HepG2 (cell line): ENCODE measurements around the gene NKIRAS1. TPM values are rescaled to one million over a fixed set of nuclear protein-coding genes. Genes with fewer than 3 reads are reported as not detected.

ENCODE experiments used
- ATAC-seq: fragments of 200-7000 bp; cut with Tn5 transposase; 3 replicates; pipeline ENCODE4 v1.9.1; 2020; ENCODE audit warnings: mild to moderate bottlenecking, moderate library complexity
- Bru-seq: library from RNA; stranded (reverse); fragments of 400-500 nt; gene quantifications from one replicate; lab custom pipeline; 2021; lab: Mats Ljungman, UMichigan
- BruChase-seq, 2 experiments: library from RNA; stranded (reverse); fragments of 400-500 nt; gene quantifications; one replicate each; lab custom pipeline; 2021; lab: Mats Ljungman, UMichigan
- BruUV-seq: library from RNA; stranded (reverse); fragments of 400-500 nt; replicated peaks from 2 replicates; lab custom pipeline; 2021; lab: Mats Ljungman, UMichigan
- CTCF ChIA-PET: fragments of 300-600 bp; formaldehyde crosslinking; extraction: SDS; loops from one replicate; lab custom pipeline; 2021; ENCODE audit warnings: low total read pairs, inconsistent platforms, low intra/inter-chr PET ratio; lab: Yijun Ruan, JAX
- POLR2A ChIA-PET: fragments of 350-600 bp; sonication (Branson Sonifier 250); formaldehyde crosslinking; loops from one replicate; lab custom pipeline; 2020; ENCODE audit warnings: antibody characterized with exemption, inconsistent platforms; lab: Yijun Ruan, JAX
- DNase-seq: peaks from one replicate; pipeline ENCODE4 v3.0.0-alpha.2; 2015; ENCODE audit warnings: low spot score
- FAIRE-seq: peaks from 3 replicates; lab custom pipeline; 2011; peaks lifted over from hg19 to GRCh38; lab: Jason Lieb, UNC
- H2AFZ ChIP-seq: one replicate; pipeline ENCODE4 v1.6.1; 2011; ENCODE audit warnings: low read length, inconsistent platforms
- H3K27ac ChIP-seq: fragments of 300-600 bp; 3 replicates; pipeline ENCODE4 v1.8.0; 2011; ENCODE audit warnings: mixed run types, mild to moderate bottlenecking, mixed read lengths, low read length, inconsistent platforms; ENCODE audit not compliant: insufficient read depth; ENCODE audit errors: extremely low read length
- H3K27me3 ChIP-seq, 2 experiments: fragments of 200-600 bp in 1 of 2; 2 replicates in 1 of 2; 3 replicates in 1 of 2; pipeline versions ENCODE4 v1.6.0 to v1.8.0; 2011; ENCODE audit warnings: low read length in 2 of 2, mild to moderate bottlenecking in 2 of 2, moderate library complexity in 2 of 2, inconsistent platforms in 1 of 2; ENCODE audit not compliant: insufficient read depth in 2 of 2, control insufficient read depth in 1 of 2
- H3K36me3 ChIP-seq, 2 experiments: fragments of 200-600 bp in 1 of 2; replicated peaks in 1 of 2; 2 replicates in 1 of 2; 3 replicates in 1 of 2; pipeline versions ENCODE4 v1.5.1 to v1.8.0; 2011; ENCODE audit warnings: low read length in 2 of 2, inconsistent platforms in 1 of 2; ENCODE audit not compliant: insufficient read depth in 2 of 2, control insufficient read depth in 1 of 2
- H3K4me1 ChIP-seq: 2 replicates; pipeline ENCODE4 v1.5.1; 2012; ENCODE audit warnings: low read length, inconsistent platforms; ENCODE audit not compliant: insufficient read depth
- H3K4me2 ChIP-seq: 2 replicates; pipeline ENCODE4 v1.6.0; 2011; ENCODE audit warnings: low read depth, low read length, inconsistent platforms
- H3K4me3 ChIP-seq, 3 experiments: fragments of 200-600 bp in 1 of 3; sonication (generic), shearing (Covaris generic) in 1 of 3; replicated peaks in 1 of 3; 2 replicates each; pipeline ENCODE4 v1.5.1; 2011 to 2016; ENCODE audit warnings: low read length in 3 of 3, inconsistent platforms in 2 of 3, low read depth in 2 of 3, mild to moderate bottlenecking in 2 of 3, control low read depth in 1 of 3, mixed read lengths in 1 of 3; ENCODE audit not compliant: insufficient read depth in 1 of 3
- H3K79me2 ChIP-seq: one replicate; pipeline ENCODE4 v1.6.1; 2011; ENCODE audit warnings: low read length, inconsistent platforms; ENCODE audit not compliant: insufficient read depth
- H3K9ac ChIP-seq: 2 replicates; pipeline ENCODE4 v1.6.0; 2011; ENCODE audit warnings: mild to moderate bottlenecking, low read depth, low read length, inconsistent platforms; ENCODE audit not compliant: insufficient read depth
- H3K9me3 ChIP-seq: 2 replicates; pipeline ENCODE4 v1.5.1; 2012; ENCODE audit warnings: mild to moderate bottlenecking, low read length
- H4K20me1 ChIP-seq: 2 replicates; pipeline ENCODE4 v1.6.0; 2011; ENCODE audit warnings: inconsistent platforms, mild to moderate bottlenecking, low read length, moderate library complexity; ENCODE audit not compliant: insufficient read depth
- MAFG ChIP-seq: sonication (generic); formaldehyde crosslinking; IDR thresholded peaks from 2 replicates; pipeline ENCODE4 v1.5.1; 2020; ENCODE audit warnings: mild to moderate bottlenecking, missing genetic modification reagents
- MEIS1 ChIP-seq: sonication (generic); formaldehyde crosslinking; IDR thresholded peaks from 2 replicates; pipeline ENCODE4 v1.9.0; 2021; ENCODE audit warnings: mild to moderate bottlenecking, missing genetic modification reagents, moderate library complexity, borderline replicate concordance
- NFYC ChIP-seq: IDR thresholded peaks from 2 replicates; pipeline ENCODE4 v1.6.1; 2016; ENCODE audit warnings: missing genetic modification reagents, missing compliant biosample characterization
- NR1H2 ChIP-seq: sonication (generic); formaldehyde crosslinking; IDR thresholded peaks from 2 replicates; pipeline ENCODE4 v1.8.1; 2022; ENCODE audit warnings: low read depth, missing genetic modification reagents, borderline replicate concordance
- PITX1 ChIP-seq: sonication (generic); formaldehyde crosslinking; IDR thresholded peaks from 2 replicates; pipeline ENCODE4 v1.5.1; 2020; ENCODE audit warnings: mild to moderate bottlenecking, missing genetic modification reagents
- RARG ChIP-seq: sonication (generic); formaldehyde crosslinking; IDR thresholded peaks from 2 replicates; pipeline ENCODE4 v1.4.0; 2020; ENCODE audit warnings: low read depth, mild to moderate bottlenecking, missing genetic modification reagents
- TBP ChIP-seq: sonication (generic); formaldehyde crosslinking; IDR thresholded peaks from 2 replicates; pipeline ENCODE4 v1.5.0; 2020; ENCODE audit warnings: missing genetic modification reagents
- ZC3H13 ChIP-seq: sonication (generic); formaldehyde crosslinking; IDR thresholded peaks from 2 replicates; pipeline ENCODE4 v1.8.1; 2023; ENCODE audit warnings: mild to moderate bottlenecking, missing genetic modification reagents, moderate library complexity
- ZNF552 ChIP-seq: sonication (generic); formaldehyde crosslinking; IDR thresholded peaks from 2 replicates; pipeline ENCODE4 v1.9.0; 2022; ENCODE audit warnings: missing genetic modification reagents, mild to moderate bottlenecking, borderline replicate concordance
- ZNF790 ChIP-seq: sonication (generic); formaldehyde crosslinking; IDR thresholded peaks from 2 replicates; pipeline ENCODE4 v1.8.0; 2022; ENCODE audit warnings: missing genetic modification reagents, mild to moderate bottlenecking, borderline replicate concordance
- WGBS: methylation state at CpG from one replicate; pipeline ENCODE4 v1.1.6; 2017; ENCODE audit warnings: low lambda C conversion rate; 5-methylcytosine and 5-hydroxymethylcytosine counted together
- in situ Hi-C: cut with HindIII; loops from 2 replicates; pipeline ENCODE4 v1.10.0; 2017; ENCODE audit warnings: low pct_unique_long_range_greater_than_20kb; ENCODE audit not compliant: extremely low pct_ligation_motif_present
- intact Hi-C: fragments of 100-400 bp; cut with micrococcal nuclease; formaldehyde crosslinking; loops from one replicate; pipeline ENCODE4 v1.10.0; 2022; ENCODE audit not compliant: unreplicated experiment
- long read RNA-seq, 2 experiments: library from RNA in 1 of 2; library from polyadenylated mRNA in 1 of 2; stranded (forward) in 1 of 2; unstranded in 1 of 2; transcript quantifications; one replicate each; pipeline ENCODE4 v2.0.0, GENCODE V29; 2019 to 2022
- polyA minus RNA-seq, 3 experiments: library from RNA; depleted of rRNA, polyadenylated mRNA; stranded (reverse); fragments of >200 nt; gene quantifications; 2 replicates each; pipeline ENCODE4 v1.2.3, GENCODE V29; 2011; ENCODE audit warnings: low replicate concordance in 1 of 3
- polyA plus RNA-seq, 8 experiments: library from polyadenylated mRNA; depleted of rRNA in 3 of 8; stranded (reverse) in 7 of 8; unstranded in 1 of 8; fragments of >200 nt; fragmentation: Illumina TruSeq in 4 of 8; extraction: Trizol in 4 of 8; gene quantifications; 2 replicates each; pipeline versions ENCODE4 v1.2.1 to v1.2.3, GENCODE V29; 2011 to 2016; ENCODE audit warnings: low read depth in 4 of 8, missing spikeins in 1 of 8, mixed read lengths in 1 of 8; ENCODE audit not compliant: insufficient read depth in 1 of 8
- total RNA-seq, 5 experiments: library from RNA; depleted of rRNA; stranded (reverse); fragments of >200 nt; fragmentation: Illumina TruSeq; extraction: Trizol; gene quantifications; 2 replicates each; pipeline ENCODE4 v1.2.3, GENCODE V29; 2016; ENCODE audit warnings: low read depth in 1 of 5
- TF ChIP-seq, protein P1 (sequence below): sonication (generic); formaldehyde crosslinking; IDR thresholded peaks from 2 replicates; pipeline ENCODE4 v1.8.1; 2023; ENCODE audit warnings: mild to moderate bottlenecking, missing genetic modification reagents
- TF ChIP-seq, protein P2 (sequence below): sonication (generic); formaldehyde crosslinking; IDR thresholded peaks from 2 replicates; pipeline ENCODE4 v1.4.0; 2020; ENCODE audit warnings: missing genetic modification reagents, borderline replicate concordance

NKIRAS1 gene
- 8.0 and 10.5 TPM in 2 replicates for total RNA-seq (2016; rRNA removed; fragmentation: Illumina TruSeq; extraction: Trizol)
- total RNA-seq (2016; cell fraction: cytosol; rRNA removed; fragmentation: Illumina TruSeq; extraction: Trizol; ENCODE audit: low read depth): 6.8 and 7.5 TPM in 2 replicates
- 8.5 and 11.2 TPM in 2 replicates for total RNA-seq (2016; cell fraction: insoluble cytoplasmic fraction; rRNA removed; fragmentation: Illumina TruSeq; extraction: Trizol)
- total RNA-seq (2016; cell fraction: membrane; rRNA removed; fragmentation: Illumina TruSeq; extraction: Trizol): 5.0 and 6.3 TPM in 2 replicates
- total RNA-seq (2016; cell fraction: nucleus; rRNA removed; fragmentation: Illumina TruSeq; extraction: Trizol): 6.0 and 7.0 TPM in 2 replicates
- 4.3 and 4.5 TPM in 2 replicates for polyA plus RNA-seq (2011; rRNA removed)
- 2.3 and 4.0 TPM in 2 replicates for polyA plus RNA-seq (2011; cell fraction: cytosol; rRNA removed)
- 1.8 and 3.5 TPM in 2 replicates for polyA plus RNA-seq (2011; cell fraction: nucleus; rRNA removed)
- polyA plus RNA-seq (2012): 6.4 and 6.7 TPM in 2 replicates
- 1.1 TPM in 2 replicates for polyA plus RNA-seq (2016; cell fraction: cytosol; fragmentation: Illumina TruSeq; extraction: Trizol; ENCODE audit: low read depth)
- polyA plus RNA-seq (2016; cell fraction: insoluble cytoplasmic fraction; fragmentation: Illumina TruSeq; extraction: Trizol; ENCODE audit: low read depth): 10.4 and 12.6 TPM in 2 replicates
- 2.2 and 3.1 TPM in 2 replicates for polyA plus RNA-seq (2016; cell fraction: membrane; fragmentation: Illumina TruSeq; extraction: Trizol; ENCODE audit: low read depth)
- 7.0 and 7.8 TPM in 2 replicates for polyA plus RNA-seq (2016; cell fraction: nucleus; fragmentation: Illumina TruSeq; extraction: Trizol; ENCODE audit: insufficient read depth, low read depth)
- 2.0 and 2.2 TPM in 2 replicates for polyA minus RNA-seq (2011; rRNA and poly(A)+ RNA removed; ENCODE audit: low replicate concordance)
- polyA minus RNA-seq (2011; cell fraction: cytosol; rRNA and poly(A)+ RNA removed): 4.0 and 6.2 TPM in 2 replicates
- polyA minus RNA-seq (2011; cell fraction: nucleus; rRNA and poly(A)+ RNA removed): 12.7 and 14.3 TPM in 2 replicates
- percentile 60 among the genes with signal in this experiment for Bru-seq, nascent RNA
- percentile 52 among the genes with signal in this experiment for BruChase-seq, experiment 1, labeled RNA remaining after a 6-hour chase
- BruChase-seq, experiment 2, labeled RNA remaining after a 2-hour chase: percentile 57 among the genes with signal in this experiment
- long read RNA-seq, experiment 1, transcript NKIRAS1-206 (5 exons, 2,014 nt): major isoform, 6 of 9 reads
- long read RNA-seq, experiment 1, partial matches to known transcripts: 1 of 9 reads
- long read RNA-seq, experiment 1, other reads (novel, unspliced or antisense): 1 of 9 reads
- long read RNA-seq, experiment 2, partial matches to known transcripts: 0 of 12 reads
- long read RNA-seq, experiment 2, other reads (novel, unspliced or antisense): 9 of 12 reads

DNA sequence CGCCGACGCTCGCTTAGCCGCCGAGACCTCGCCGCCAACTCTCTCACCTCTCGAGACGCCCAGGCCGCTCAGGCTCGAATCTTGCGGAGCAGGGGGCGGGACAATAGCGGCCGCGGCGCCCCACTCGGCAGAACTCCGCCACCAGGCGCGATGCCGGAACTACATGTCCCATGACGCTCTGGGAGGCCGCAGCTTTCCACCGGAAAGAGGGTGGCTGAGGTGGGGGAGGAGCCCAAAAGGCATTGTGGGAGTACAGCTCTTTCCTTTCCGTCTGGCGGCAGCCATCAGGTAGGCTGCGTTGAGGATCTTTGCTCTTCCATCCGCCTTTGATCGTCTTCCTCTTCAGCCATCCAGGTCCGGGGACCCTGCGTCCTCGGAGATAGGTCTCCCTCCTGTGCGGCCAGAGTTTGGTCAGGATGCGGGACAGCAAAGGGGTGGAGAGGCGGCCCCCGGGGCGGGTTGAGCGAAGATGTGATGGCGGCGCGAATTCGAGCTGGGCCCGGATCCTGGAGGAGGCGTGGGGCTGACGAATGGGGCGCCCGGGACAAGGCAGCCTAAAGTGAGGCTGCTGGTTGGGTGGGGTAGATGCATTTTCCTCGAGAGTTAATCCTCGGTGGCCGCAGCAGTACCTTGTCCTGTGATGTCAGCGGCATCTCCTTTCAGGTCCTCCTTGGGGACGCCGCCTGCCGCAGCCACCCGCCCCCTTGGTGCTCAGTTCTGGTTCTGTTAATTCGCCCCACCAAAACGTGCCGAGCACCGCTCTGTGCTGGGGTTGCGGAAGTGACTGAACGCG is at the start of gene NKIRAS1, which contains the start of gene RPL15:
Gene NKIRAS1 (minus strand): TSS at position 105 of the 793 bp plus-strand sequence. CDS start 6,086 bp downstream, outside the sequence.
Gene RPL15 (plus strand): TSS at position 247 of the 793 bp plus-strand sequence. CDS start 728 bp downstream, outside the sequence.
- H2AFZ ChIP-seq: no peak within 1 kb of the TSS
- H3K4me3 ChIP-seq: peak within 1 kb of the TSS; percentile 95 to 99 (median 98)
- POLR2A ChIA-PET: interaction anchor here (0.6 to 3.8 kb wide), 31 partner anchors 9 to 1866 kb away, joined by 3 to 72 read pairs (median 6); partner anchors contain the start of gene NGLY1
- under 1% methylated on average over 22 of the region's 64 CpGs for WGBS
- H3K36me3 ChIP-seq: peaks cover 4 to 9% of the 10 kb centered on the region in 2 experiments; a peak in 4 of 5 replicates
- no peaks in the 10 kb centered on the region; a peak in 1 of 5 replicates for H3K27me3 ChIP-seq
- no peaks in the 10 kb centered on the region for H3K9me3 ChIP-seq
- peak; percentile 57 for FAIRE-seq
- in situ Hi-C loops (no loop called here), intact Hi-C loops (loop anchor here (1.0 kb wide), 1 partner anchor 28 kb away; the partner anchor contains the start of gene NR1D2)
- peak within 1 kb of the TSS; percentile 81 for H3K27ac ChIP-seq
- peak within 1 kb of the TSS; percentile 90 for H3K4me2 ChIP-seq
- peak; percentile 94 for DNase-seq
- H3K9ac ChIP-seq: peak within 1 kb of the TSS; percentile 95
- TSS peak; percentile 53 for BruUV-seq
- peaks cover 56% of the 10 kb centered on the region for H3K79me2 ChIP-seq
- CTCF ChIA-PET: no interaction called here
- peak; percentile 94 for ATAC-seq
- H3K4me1 ChIP-seq: peaks cover 54% of the 10 kb centered on the region
- H4K20me1 ChIP-seq: peaks cover 36% of the 10 kb centered on the region
- TF ChIP-seq RARG (CRISPR knock-in tag): no peak
- TF ChIP-seq PITX1 (CRISPR knock-in tag): no peak; the same call in 1 of the 2 replicates
- TF ChIP-seq NFYC (CRISPR knock-in tag): peak; percentile 48; the same call in 1 of the 2 replicates
- TF ChIP-seq, protein P1, sequence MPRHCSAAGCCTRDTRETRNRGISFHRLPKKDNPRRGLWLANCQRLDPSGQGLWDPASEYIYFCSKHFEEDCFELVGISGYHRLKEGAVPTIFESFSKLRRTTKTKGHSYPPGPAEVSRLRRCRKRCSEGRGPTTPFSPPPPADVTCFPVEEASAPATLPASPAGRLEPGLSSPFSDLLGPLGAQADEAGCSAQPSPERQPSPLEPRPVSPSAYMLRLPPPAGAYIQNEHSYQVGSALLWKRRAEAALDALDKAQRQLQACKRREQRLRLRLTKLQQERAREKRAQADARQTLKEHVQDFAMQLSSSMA (CRISPR knock-in tag): 0 out of 2 replicates have a peak, but pooled peaks have one; percentile 59
- TF ChIP-seq NR1H2 (CRISPR knock-in tag): no peak
- TF ChIP-seq ZNF552: no peak; the same call in 1 of the 2 replicates
- no peak for TF ChIP-seq TBP (CRISPR knock-in tag)
- TF ChIP-seq MAFG (CRISPR knock-in tag): no peak
- TF ChIP-seq MEIS1 (CRISPR knock-in tag): 0 out of 2 replicates have a peak, but pooled peaks have one; percentile 35
- TF ChIP-seq, protein P2, sequence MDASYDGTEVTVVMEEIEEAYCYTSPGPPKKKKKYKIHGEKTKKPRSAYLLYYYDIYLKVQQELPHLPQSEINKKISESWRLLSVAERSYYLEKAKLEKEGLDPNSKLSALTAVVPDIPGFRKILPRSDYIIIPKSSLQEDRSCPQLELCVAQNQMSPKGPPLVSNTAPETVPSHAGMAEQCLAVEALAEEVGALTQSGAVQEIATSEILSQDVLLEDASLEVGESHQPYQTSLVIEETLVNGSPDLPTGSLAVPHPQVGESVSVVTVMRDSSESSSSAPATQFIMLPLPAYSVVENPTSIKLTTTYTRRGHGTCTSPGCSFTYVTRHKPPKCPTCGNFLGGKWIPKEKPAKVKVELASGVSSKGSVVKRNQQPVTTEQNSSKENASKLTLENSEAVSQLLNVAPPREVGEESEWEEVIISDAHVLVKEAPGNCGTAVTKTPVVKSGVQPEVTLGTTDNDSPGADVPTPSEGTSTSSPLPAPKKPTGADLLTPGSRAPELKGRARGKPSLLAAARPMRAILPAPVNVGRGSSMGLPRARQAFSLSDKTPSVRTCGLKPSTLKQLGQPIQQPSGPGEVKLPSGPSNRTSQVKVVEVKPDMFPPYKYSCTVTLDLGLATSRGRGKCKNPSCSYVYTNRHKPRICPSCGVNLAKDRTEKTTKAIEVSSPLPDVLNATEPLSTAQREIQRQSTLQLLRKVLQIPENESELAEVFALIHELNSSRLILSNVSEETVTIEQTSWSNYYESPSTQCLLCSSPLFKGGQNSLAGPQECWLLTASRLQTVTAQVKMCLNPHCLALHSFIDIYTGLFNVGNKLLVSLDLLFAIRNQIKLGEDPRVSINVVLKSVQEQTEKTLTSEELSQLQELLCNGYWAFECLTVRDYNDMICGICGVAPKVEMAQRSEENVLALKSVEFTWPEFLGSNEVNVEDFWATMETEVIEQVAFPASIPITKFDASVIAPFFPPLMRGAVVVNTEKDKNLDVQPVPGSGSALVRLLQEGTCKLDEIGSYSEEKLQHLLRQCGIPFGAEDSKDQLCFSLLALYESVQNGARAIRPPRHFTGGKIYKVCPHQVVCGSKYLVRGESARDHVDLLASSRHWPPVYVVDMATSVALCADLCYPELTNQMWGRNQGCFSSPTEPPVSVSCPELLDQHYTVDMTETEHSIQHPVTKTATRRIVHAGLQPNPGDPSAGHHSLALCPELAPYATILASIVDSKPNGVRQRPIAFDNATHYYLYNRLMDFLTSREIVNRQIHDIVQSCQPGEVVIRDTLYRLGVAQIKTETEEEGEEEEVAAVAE (CRISPR knock-in tag): 0 out of 2 replicates have a peak, but pooled peaks have one; percentile 76
- TF ChIP-seq ZNF790: no peak; the same call in 1 of the 2 replicates
- TF ChIP-seq ZC3H13 (CRISPR knock-in tag): no peak
